HG03064 (cell line): ENCODE measurements around the gene TMEM40.
"Not testable (repeated sequence)": the region's sequence is repeated elsewhere in the genome, so short reads cannot be mapped to it uniquely, and the experiment has no call there.

Source experiments
- ATAC-seq: cut with Tn5 transposase; IDR thresholded peaks from one replicate; pipeline ENCODE4 v1.9.1; 2021; ENCODE audit warnings: low read depth; ENCODE audit not compliant: unreplicated experiment

Gene TMEM40

GRCh38 chr3:12777171-12777570, 18.1 kb upstream of the TMEM40 start:
- ATAC-seq = no peak

DNA sequence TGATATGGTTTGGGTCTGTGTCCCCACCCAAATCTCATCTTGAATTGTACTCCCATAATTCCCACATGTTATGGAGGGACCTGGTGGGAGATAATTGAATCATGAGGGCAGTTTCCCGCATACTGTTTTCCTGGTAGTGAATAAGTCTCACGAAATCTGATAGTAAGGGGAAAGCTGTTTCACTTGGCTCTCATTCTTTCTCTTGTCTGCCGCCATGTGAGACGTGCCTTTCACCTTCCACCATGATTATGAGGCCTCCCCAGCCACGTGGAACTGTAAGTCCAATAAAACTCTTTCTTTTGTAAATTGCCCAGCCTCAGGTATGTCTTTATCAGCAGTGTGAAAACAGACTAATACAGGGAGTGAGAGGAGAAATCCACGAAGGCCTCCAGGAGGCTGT, 16.9 kb upstream of the TMEM40 start:
- not testable (repeated sequence) for ATAC-seq

GRCh38 chr3:12775226-12775625, 16.2 kb upstream of the TMEM40 start:
- no peak for ATAC-seq

GRCh38 chr3:12774619-12775018, 15.6 kb upstream of the TMEM40 start:
- no peak for ATAC-seq

GRCh38 chr3:12773710-12774086, 14.6 kb upstream of the TMEM40 start:
- no peak for ATAC-seq

DNA sequence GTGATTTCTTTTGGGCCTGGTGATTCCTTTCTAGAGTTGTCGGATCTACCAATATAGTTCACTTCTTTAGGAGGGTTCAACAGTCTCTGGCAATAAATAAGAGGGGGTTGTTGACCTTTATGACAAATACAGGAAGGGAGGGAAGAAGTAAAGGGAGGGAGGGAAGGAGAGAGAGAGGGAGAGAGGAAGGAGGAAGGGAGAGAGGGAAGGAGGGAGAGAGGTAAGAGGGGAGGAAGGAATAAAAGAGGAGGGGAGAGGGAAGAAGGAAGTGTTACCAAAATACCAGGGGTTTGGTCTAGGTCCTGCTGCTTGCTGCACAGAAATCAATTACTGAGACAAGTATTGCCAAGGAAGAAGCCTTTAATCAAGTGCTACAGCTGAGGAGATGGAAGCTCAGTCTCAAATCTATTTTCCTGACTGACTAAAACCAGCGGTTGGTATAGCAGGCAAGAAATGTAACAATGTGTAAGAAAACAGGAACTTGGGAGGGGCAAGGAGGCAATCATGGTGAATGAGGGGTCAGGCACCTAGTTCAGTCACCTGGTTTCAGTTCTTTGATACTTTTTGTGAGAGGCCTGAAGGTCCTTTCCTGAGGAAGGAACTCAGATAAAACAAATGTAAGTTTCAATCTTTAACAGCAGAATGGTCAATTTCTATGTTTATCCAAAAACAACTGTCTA, 14.1 kb upstream of the TMEM40 start:
- ATAC-seq = no peak

DNA sequence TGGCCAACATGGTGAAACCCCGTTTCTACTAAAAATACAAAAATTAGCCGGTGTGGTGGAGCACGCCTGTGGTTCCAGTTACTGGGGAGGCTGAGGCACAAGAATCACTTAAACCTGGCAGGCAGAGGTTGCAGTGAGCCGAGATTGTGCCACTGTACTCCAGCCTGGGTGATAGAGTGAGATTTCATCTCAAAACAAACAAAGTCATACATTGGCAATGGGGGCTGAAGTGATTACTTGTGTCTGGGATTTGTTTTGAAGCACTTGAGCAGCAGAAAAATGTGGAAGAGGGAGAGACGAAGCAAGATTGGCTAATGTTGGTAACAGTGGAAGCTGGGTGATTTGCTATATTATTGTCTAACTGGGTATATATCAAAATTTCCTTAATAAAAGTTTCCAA, 13.4 kb upstream of the TMEM40 start:
- ATAC-seq = no peak

DNA sequence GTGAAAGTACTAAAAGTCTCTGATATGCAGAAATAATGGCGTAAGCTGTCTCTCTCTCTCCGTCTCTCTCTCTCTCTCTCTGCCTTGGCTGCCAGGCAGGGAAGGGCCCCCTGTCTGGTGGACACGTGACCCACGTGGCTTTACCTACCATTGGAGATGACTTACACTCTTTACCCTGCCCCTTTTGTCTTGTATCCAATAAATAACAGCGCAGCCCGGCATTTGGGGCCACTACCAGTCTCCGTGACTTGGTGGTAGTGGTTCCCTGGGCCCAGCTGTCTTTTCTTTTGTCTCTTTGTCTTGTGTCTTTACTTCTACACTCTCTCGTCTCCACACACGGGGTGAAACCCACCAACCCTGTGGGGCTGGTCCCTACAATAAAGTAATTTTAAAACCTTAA, 12.2 kb upstream of the TMEM40 start:
- ATAC-seq = no peak

- no peak for ATAC-seq
These were observed 10.7 kb upstream of the TMEM40 start for GRCh38 chr3:12769761-12770160.

GRCh38 chr3:12768579-12769527, 9.8 kb upstream of the TMEM40 start:
- ATAC-seq = no peak

DNA sequence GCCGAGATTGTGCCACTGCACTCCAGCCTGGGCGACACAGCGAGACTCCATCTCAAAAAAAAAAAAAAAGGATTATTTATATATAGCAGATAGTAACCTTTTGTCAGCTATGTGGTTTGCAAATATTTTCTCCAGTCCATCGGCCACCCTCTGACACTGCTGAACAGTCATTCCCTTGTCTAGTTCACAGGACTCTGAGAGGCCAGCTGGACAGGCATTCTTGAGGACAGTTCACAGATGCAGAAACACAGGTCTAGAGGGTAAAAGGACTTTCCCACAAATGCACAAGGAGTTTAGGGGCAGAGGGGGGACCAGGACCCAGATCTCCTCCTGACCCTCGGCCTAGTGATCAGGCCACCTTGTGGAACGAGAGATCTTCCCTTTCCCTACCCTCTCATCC, 7.5 kb upstream of the TMEM40 start:
- ATAC-seq = no peak

DNA sequence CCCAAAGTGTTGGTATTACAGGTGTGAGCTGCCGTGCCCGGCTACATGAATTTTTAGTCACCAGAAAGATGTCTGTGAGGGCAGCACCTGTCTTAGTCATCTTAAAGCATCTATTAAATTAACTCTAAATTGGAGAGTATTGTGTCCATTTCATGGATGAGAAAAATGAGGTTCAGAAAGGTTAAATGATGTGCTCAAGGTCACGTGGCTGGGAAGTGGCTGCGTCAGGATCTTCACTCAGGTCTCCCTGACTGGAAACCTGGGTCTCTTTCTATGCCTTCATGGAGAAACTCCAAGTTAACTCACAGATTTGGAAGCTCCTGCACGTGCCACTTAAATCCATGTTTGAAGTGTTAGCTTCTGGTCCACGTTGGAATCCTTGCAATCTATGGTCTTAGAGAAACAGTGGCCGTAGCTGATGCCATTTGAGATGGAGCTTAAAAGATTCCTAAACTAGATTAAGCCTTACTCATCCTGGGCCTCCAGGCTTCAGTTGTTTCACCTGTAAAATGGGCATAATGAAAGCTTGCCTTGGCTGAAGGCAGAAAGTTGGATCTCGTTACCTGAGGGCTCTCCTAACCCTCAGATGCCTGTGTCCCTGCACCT, 5.2 kb upstream of the TMEM40 start:
- ATAC-seq = no peak

DNA sequence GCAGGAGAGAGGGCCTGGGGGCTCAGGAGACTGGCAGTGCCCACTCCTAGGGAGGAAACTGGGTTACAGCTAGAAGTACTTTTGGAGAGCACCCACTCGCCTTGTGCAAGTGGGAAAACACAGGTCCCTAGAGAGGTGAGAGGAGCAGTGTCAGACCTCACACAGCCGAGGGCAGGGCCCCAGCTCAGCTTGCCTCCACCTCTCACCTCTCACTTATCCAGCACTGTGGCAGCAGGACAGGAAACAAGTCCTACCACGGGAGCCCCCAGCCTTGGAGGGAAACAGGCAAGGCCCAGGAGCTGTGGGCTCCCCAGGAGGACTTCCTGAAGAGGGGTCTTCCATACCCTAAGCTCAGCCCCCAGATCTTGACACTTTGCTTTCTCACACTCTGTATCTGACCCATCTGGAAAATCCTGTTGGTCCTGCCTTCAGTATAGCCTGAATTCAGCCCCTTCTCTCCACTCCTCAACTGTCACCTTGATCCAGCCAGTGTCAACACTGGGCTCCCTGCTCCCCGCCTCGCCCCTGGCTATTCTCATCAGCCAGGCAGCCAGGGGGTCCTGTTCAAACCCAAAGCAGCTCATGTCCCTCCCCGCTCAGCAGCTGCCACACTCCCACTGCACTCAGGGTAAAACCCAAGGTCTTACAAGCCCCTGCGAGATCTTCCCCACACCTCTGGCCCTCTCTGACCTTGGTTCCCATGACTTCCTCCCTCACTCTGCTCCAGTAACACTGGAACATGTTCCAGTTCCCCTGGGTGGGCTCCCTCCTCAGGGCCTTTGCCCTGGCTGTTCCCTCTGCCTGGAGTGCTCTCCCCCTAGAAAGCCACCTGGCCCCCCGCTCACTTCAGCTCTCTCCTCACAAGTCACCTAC, 870 bp upstream of the TMEM40 start:
- no peak for ATAC-seq

- ATAC-seq = no peak
These were observed 856 bp downstream of the TMEM40 start for GRCh38 chr3:12758025-12758781.

GRCh38 chr3:12756635-12757034, 2.4 kb downstream of the TMEM40 start:
- ATAC-seq = no peak

DNA sequence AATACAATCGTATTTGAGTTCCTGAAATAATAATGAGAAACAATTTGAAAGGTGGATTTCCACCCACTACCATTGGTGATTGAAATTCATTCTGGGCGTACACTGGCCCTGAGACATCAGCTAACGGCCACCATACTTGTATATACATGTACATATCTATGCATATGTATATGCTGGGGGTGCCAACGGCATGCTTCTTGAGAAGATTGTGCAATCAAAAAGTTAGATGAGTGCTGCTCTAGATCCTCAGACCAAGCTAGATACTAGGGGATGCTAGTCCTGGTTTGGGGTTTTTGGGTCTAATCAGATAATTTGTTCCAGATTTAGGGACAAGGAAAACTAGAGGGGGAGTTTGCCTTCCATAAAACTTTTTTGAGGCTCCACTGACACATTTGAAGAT, 2.9 kb downstream of the TMEM40 start:
- ATAC-seq = no peak

GRCh38 chr3:12755754-12756153, 3.3 kb downstream of the TMEM40 start:
- no peak for ATAC-seq

GRCh38 chr3:12754313-12754712, 4.7 kb downstream of the TMEM40 start:
- ATAC-seq = no peak

DNA sequence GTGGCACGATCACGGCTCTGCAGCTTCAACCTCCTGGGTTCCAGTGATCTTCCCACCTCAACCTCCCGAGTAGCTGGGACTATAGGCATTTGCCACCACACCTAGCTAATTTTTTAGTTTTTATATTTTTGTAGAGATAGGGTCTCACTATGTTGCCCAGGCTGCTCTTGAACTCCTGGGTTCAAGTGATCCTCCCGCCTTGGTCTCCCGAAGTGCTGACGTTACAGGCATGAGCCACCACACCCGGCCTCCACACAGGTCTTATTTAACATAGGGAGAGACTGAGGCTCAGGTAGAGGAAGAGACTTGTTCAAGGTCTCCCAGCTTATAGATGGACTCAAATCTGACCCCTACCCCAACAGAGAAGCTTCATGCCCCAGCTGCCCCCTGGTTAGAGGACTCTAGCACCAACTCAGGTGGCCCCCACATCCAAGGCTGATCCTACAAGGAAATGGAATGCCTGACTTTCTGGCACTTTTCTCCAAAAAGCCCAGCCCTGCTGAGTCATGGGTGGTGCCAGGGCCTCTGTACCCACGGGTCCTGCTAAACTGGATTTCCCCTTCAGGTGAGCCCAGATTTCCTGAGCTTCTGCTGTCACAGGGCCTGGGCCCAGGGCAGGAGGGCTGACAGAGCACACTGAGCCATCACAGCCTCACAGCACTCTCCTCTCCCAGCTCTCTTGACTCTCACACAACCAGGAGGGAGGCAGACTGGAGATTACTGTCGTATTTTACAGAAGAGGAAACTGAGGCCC, 5.6 kb downstream of the TMEM40 start:
- no peak for ATAC-seq
